NCI-H1694 (cell line): ENCODE data around the gene SPOCD1.
A peak's percentile ranks its signal among the peaks of the same experiment; 100 is the strongest.

Experiments
- DNase-seq: peaks from one replicate; lab custom pipeline; 2025; lab: John Stamatoyannopoulos, UW

SPOCD1 gene

DNA sequence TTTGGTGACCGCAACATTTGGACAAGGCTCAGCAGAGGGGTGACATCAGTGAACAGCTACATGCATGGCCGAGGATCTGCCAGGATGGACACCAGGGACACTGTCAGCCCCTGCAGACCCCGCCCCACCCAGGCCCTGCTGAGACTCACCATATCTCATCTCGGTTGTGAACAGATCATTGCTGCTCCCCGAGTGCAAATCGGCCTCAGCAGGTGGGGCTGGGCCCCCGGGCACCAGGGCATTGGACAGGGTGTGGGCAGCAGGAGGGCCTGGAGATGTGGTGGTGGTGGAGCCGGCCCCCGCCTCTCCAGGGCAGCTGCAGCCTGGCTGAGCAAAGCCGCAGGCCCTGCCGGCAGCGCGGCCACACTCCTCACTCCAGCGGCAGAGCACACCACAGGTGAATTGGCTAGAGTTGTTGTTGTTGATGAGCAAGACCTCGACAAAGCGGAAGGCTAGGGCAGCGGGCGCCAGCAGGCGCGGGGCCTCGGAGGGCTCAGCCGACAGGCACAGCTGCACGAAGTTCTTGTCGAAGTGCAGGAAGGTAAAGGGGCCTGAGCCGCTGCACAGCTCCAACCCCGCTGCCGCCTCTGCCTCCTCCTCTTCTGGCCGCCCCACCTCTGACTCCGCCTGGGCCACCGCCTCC, 59.9 kb downstream of the SPOCD1 start:
- no peak for DNase-seq

DNA sequence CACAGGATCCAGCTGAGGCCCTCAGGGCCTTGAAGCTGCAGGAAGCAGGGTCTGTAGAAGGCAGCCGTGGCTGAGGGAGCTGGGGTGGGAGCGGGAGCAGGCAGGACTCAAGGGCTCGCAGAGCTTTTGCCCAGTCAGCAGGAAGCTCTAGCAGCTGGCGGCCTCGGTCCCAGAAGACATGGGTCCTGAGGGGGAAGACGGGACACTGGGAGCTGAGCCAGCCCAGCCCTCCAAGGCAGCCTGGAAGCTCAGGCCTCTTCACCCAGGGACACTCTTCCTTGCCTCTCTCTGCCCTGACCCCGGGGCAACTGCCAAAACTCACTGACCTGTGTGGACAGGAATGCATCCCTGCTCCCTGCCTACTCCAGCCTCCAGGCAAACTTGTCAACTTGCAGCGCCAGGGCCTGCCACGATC, 60.6 kb downstream of the SPOCD1 start:
- DNase-seq: no peak

DNA sequence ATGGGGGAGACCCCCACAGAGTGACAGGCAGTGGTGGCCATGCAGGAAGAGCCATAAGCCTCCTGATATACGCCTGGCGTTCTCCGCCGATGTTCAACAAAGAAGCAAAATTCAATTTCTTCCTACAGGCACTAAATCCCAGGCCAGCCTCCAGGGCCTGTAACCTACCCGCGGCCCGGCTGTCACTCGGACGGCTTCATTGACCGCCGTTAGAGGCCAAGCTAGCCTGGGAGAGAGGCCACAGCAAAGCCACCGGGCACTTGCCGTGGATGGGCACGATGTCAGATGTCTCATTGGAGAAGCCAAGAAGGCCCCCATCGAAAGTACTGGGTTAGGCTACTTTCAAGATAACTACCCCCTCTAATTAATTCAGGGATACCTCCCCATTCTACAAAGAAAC, 61.4 kb downstream of the SPOCD1 start:
- DNase-seq: no peak

DNA sequence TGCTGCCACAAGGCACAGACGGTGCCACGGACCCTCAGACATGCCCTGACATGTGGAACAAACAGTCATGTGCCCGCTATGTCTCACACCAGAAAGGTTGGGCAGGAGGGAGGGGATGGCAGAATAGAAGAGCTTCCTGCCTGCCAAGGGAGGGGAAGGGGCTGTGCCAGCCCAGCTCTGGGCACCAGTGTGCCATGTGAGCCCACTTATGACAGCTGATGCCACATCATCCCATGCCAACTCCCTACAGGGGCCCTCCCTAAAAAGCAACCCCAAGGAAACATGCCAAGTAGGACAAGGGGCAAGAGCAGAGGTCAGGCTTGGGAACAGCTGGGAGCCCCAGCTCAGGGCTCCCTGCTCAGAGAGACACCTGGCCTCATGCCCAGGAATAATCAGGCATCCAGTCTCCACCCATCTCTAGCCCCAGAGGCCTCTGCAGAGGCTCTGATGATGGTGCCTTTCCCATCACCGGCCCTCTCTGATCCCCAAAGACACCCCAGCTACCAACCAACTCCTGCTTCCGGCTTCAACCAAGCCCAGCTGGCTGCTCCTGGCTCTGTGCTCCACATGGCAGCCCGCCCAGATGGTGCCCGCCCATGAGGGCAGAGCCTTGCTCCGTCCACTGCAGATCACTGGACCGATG, 62.0 kb downstream of the SPOCD1 start:
- DNase-seq: peak; percentile 92

DNA sequence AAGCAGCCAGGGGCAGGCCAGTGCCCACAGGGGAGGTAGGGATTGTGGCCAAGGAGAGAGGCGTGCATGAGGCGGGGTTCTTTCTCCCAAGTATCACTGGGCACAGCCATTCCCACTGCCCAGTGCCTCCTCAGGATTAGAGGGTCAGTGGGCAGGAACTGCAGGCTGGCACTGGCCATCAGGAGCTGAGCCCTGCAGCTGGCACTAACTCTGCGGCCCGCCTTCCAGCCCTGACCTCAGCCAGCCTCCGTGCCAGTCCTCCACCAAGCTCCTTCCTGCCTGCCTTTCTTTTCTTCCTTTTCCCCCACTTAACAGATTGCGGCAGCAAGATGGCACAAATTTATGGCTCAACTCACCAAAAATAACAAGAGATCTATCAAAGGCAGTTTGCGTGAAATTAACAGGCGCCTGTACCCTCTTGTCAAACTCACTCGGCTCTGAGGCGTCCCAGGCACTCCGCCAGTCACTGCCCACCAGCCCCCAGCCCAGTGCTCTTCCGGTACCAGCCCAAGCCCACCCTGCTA, 62.8 kb downstream of the SPOCD1 start:
- DNase-seq: no peak

DNA sequence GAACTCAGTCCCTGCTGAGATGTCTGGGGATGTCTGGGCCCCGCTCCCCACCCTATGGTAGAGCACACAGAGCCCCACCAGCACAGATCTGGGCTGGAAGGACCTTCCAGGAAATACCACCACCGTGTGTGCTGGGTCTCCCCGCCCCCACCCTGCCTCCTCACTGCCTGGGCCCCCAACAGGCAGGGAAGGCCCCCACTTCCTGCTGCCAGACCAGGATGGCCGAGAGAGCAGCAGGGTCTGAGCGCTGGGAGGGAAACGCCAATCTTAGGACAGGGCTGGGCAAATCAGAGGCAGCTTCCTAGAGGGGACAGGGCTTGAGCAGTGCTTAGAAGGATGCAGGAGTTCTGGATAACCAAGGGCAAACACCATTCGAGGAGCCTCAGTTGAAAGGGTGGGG, 63.6 kb downstream of the SPOCD1 start:
- no peak for DNase-seq

DNA sequence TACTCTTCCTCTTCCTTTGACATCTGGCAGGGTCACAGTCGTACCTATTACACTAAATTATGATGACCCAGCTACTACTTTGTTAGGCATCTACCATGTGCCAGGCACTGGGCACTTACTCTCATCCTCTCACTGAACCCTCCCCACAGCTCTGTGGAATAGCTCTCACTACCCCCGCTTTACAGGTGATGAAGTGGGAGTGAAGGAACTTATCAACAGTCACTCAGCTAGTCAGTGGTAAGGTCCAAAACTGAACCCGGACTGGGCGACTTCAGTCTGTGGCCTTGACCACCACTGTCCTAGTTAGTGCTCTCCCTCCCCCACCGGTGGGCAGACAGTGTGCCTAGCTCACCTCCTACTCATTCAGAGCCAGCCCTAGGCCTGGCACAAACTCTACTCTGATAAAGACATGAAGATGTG, 64.0 kb downstream of the SPOCD1 start:
- DNase-seq: no peak

DNA sequence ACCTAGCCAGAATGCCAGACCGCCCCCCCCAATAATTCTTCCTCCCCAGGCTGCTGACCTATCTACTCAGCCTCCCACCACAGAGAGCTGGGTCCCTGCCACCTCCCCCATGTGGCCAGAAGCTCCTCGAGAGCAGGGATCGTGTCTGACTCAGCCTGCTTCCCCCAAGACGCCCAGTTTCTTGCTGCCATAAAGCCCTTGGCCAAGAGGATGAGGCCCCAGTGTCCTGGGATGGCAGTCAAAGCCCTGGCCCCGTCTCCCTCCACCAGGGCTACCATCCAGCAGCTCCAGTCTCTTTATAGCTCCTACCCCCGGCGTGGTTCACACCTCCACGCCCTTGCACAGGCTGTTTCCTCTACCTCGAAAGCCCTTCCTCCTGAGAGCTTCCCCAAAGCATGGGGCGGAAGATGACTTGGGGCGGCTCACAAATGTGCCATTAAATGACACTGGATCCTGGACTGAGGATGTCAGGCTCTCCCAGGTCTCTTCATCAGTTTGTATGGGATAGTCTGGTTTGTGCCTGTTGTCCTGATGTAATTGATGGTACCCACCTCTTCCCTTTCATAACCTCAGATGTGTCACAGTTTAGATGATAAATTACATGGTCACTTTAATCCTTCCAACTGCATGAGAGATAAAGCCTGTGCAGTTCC, 64.8 kb downstream of the SPOCD1 start:
- no peak for DNase-seq

DNA sequence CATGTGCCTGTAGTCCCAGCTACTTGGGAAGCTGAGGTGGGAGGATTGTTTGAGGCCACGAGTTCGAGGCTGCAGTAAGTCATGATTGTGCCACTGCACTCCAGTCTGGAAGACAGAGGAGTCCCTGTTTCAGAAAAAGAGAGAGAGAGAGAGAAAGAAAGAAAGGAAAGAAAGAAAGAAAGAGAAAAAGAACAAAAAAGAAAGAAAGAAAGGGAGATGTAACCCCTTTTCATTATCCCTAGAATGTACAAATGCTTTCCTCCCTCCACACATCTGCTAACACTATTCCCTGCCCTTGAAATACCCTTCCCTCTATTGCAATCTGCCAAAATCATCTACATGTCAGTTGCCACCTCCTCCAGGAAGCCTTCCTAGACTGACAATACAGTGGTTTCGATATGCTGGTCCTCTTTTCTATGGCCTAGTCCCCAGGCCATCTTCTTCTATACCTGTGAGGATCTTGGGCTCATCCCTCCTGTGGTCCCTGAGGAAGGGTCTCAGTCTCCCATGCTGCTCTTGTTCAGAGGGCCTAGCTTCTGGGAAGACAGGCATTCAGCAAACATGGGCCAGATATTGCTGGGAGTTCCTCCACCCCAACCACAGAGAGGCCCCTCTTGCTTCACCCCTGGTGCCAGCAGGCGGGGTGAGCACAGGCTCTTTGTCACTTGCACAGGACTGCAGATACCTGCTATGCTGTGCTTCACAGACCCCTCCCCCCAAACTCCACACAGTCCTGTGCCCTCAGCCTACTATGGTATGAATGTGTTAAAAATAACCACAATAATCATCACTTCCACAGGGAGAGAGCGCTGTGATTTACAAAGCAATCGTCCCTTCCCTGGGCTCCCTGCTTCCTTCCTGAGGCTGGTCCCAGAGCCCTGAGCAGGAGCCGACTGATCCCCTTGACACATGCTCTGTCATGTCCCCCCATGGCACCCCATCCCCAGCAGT, 65.8 kb downstream of the SPOCD1 start:
- DNase-seq: no peak

DNA sequence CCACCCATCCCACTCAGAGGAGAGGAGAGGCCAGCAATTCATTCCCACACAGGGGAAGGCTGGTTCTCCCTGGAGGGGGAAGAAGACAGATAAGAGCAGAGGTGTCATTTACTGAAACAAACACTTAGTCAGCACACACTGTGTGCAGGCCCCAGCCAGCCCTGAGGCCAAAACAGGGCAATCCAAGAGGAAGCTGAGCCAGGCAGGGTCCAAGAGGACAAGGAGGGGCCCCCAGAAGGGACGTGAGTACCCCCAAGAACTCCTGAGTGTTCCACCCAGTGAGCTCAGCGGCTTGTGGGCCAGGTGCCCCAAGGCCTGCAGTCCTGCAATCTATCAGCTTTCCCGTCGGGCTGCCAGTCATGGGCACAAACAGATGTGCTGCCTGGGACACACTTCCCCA, 67.5 kb downstream of the SPOCD1 start:
- no peak for DNase-seq

DNA sequence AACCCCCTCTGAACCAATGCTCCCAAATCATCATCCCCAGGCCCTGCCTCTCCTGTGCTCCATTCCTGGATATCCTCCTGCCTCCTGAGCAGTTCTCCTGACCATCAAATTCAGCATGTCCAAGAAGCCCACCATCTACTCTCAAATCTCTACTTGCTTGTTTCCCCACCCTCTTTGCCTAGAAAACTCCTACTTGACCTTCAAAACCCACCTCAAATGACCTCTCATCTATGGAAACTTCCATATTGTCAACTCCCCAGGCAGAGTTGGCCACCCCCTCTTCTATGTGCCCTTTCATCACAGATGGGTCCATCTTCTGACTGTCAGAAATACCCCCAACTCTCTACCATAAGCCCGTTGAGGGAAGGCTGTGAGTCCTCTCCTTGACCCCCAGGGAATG, 68.5 kb downstream of the SPOCD1 start:
- no peak for DNase-seq

DNA sequence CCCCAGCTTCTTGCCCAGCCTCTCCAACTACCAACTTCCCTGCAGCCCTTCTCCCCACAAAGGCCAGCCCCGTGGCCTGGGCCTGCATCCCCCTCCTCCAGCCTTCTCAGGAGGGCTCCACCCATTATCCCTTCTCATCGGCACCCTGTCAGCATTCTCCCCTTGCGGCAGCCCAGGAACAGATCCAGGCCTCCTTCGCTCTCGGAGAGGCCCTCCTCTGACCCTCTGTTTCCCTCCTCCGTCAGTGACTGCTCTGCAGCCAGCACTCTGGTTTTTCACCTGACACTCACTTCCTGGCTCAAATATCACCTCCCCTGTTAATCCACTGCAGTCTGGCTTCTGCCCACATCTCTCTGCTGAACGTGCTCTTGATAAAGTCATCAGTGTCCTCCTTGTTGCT, 69.1 kb downstream of the SPOCD1 start:
- DNase-seq: no peak

DNA sequence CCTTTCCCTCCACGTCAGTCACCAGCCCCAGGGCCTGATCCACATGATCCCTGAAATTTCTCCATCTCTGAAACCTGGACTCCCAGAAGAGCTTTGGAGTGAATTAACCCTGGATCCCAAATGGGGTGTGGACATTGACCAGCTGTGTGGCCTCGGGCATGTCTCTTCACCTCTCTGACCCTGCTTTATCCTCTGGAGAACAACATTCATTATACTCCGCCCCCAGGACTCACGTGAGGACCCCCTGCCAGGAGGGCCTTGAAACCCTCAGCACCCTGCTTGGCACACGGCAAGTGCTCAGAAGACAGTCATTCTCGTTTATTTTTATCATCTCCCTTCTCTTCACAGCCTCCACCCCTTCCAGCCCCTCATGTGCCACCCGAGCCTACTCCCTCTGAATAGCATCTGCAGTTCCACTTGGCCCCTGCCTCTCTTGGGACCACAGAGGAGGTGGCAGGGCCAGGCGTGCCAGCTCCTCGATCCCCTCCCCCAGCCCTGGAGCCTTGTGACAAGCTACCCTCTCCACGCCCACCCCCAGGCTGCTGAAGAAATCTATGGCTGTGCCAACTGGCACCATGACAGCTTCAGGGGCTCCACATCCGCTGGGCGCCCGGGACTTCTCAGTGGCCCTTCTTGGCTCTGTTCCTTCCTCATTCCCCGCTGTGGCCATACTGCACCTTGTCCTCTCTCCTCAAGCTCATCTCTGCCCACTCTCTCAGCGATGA, 69.7 kb downstream of the SPOCD1 start:
- DNase-seq: peak; percentile 39

DNA sequence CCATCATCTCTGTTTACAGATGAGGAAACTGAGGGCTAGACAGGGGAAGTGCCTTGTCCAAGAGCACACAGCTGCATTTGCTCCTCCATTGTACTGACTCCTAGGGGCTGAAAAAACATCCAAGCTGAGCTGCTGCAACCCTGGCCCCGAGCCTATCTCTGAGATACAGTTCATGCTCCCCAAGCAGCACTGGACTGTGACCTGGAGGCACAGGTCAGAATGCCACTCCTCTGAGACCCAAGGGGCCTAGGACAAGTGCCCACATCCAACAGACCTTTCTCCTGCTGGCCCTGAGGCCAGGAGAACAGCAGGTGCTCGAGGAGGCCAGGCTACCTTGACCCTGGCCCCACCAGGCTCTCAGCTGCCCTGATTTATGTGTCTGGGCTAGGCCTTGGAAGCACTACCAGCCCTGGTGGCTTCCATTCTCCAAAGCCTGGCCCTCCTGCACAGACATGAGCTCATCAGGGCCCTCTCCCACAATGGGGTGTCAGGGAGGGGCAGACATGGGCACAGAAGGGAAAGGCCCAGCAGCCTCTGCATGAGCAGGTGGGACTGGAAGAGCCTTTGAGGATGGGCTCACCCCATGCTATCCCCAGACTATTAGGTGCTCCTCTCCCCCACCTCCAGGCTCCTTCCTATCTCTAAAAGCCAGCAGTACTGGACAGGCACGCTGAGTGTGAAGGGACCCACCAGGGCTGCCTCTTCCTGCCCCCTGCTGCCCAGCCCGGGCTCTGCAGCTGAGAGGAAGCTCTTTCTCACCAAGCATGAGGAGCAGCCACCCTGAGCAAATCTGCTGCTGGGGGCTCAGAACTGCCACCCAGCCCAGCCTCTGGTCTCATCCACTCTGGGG, 70.5 kb downstream of the SPOCD1 start:
- DNase-seq: peak; percentile 59

DNA sequence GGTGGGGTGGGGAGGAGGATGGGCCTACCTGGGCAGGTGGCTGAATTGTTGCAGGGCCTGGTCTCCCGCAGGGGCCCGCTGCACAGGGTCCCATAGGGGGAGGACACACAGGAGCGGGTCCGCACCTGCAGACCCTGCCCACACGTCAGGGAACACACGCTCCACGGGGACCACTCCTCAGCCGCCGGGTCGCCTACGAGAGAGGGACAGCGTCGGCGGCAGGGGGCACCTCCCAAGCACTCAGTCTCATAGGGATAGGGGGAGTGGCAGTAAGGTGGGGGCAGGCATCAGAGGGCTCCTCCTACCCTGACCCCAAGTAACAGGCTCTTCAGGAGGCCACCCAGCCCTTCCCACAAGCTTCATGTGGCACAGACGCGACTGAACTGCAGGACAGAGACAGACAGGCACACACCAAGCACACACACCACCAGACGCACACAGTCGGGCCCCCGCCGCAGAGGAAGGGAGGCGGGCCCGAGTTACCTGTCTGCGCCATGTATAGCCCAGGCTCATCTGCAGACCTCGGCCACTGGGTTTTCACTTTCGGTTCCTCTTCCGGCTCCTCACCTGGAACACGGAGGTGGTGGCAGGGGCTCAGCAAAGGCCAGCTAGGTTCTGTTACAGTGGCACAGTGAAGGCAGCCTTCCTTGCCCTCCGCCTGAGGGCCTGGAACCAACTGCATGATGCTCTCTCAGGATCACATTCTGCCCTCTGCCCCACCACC, 71.5 kb downstream of the SPOCD1 start:
- DNase-seq: no peak

DNA sequence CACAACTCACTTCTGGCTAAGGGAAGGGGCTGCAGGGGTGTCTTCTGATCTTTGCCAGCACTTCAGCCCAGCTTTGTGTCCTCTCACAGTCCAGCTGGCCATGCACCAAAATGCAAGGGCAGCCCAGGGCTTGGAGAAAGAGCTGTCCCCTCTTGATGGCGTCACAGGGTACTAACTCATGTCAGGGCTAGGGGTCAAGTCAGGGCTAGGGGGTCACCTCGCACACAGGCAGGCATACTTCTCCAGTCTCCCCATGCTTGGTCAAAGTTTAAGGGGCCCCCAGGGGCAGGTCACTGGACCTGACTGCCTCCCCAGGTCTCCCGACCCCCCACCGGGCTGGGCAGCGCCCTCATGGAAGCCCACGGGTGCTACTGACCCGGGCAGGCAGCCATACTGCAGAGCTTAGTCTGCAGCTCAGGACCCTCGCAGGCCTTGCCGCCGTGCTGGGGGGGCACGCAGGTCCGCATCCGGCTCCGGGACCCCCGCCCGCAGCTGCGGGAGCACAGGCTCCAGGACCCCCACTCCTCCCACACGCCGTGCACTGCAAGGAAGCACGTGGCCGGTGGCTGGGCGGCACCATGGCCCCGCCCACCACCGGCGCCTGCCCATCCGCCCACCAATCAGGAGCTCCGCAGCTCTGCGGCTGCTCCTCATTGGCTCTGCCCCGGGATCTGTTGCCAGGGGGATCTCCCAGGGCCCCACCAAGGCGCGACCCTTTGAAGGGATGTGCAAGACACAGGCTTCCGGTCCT, 73.2 kb downstream of the SPOCD1 start:
- DNase-seq: no peak
